ENCODE results near the gene SPTBN1.

GRCh38 chr2:54699665-54700064, 243.5 kb downstream of the SPTBN1 start:
- TF ChIP-seq CTCF (conservative IDR thresholded peaks at IDR 0.05; ENCODE audit: low read depth, low read length) = no peak
- no peak for TF ChIP-seq POLR2A (IDR thresholded peaks at IDR 0.05; ENCODE audit: low read depth, low read length)
- no peak for TF ChIP-seq CEBPB (IDR thresholded peaks at IDR 0.05; ENCODE audit: low read depth, low read length)
- TF ChIP-seq USF2 (IDR thresholded peaks at IDR 0.05; ENCODE audit: low read depth, low read length) = no peak
- TF ChIP-seq MAFK (IDR thresholded peaks at IDR 0.05; ENCODE audit: low read depth, low read length) = no peak
- TF ChIP-seq MXI1 (IDR thresholded peaks at IDR 0.05; ENCODE audit: borderline replicate concordance, low read depth, low read length) = no peak
- no peak for TF ChIP-seq FOS (IDR thresholded peaks at IDR 0.05; ENCODE audit: low read depth, low read length)
- no peak for TF ChIP-seq SMC3 (IDR thresholded peaks at IDR 0.05; ENCODE audit: low read depth, low read length)
- TF ChIP-seq RAD21 (IDR thresholded peaks at IDR 0.05; ENCODE audit: low read length) = no peak
- no peak for TF ChIP-seq RFX5 (IDR thresholded peaks at IDR 0.05; ENCODE audit: low read depth, low read length)
- no peak for TF ChIP-seq BHLHE40 (IDR thresholded peaks at IDR 0.05; ENCODE audit: low read depth, low read length)
- no peak for TF ChIP-seq CHD1 (IDR thresholded peaks at IDR 0.05; ENCODE audit: low read depth, low read length)
- no peak for TF ChIP-seq RCOR1 (IDR thresholded peaks at IDR 0.05; ENCODE audit: insufficient replicate concordance, low read length)
- no peak for TF ChIP-seq MAZ (IDR thresholded peaks at IDR 0.05; ENCODE audit: borderline replicate concordance, low read depth, low read length)

Measured in IMR-90 (cell line).